ENCODE measurements around the gene SHANK1.

DNA sequence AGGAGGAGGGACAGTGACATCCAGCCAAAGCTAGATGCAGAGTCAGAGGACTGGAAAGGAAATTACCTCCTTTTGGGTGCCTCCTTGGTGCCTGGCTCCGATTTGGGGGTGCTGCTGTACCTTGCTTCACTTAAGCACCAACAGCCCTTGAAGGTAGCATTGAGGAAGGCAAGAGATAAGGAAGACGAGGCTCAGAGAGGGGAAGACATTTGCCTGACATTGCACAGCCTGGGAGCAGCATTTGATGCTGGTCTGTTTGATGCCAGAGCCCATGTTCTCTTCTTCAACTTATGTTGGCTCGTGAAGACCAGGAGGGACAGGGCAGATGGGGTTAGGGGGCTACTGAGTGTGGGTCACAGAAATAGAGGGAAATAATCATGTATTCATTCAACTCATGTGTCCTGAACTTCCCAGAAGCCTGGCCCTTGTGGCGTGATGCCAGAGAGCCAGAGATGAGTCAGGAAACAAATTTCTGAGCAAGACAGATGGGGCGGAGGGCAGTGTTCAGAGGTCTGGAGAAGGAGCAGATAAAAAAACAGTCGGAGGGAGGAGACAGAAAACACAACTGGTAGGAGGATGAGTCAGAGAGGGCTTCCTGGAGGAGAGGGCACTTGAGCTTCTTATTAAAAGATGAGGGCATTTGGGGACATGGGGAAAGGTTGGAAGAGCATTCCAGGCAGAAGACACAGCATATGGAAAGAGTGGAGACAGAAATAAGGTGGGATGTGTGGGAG, 73.4 kb downstream of the SHANK1 start:
- TF ChIP-seq, protein P1, sequence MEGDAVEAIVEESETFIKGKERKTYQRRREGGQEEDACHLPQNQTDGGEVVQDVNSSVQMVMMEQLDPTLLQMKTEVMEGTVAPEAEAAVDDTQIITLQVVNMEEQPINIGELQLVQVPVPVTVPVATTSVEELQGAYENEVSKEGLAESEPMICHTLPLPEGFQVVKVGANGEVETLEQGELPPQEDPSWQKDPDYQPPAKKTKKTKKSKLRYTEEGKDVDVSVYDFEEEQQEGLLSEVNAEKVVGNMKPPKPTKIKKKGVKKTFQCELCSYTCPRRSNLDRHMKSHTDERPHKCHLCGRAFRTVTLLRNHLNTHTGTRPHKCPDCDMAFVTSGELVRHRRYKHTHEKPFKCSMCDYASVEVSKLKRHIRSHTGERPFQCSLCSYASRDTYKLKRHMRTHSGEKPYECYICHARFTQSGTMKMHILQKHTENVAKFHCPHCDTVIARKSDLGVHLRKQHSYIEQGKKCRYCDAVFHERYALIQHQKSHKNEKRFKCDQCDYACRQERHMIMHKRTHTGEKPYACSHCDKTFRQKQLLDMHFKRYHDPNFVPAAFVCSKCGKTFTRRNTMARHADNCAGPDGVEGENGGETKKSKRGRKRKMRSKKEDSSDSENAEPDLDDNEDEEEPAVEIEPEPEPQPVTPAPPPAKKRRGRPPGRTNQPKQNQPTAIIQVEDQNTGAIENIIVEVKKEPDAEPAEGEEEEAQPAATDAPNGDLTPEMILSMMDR (IDR thresholded peaks at IDR 0.05): no peak
- no peak for TF ChIP-seq POLR2A (IDR thresholded peaks at IDR 0.05)
- no peak for TF ChIP-seq EP300 (IDR thresholded peaks at IDR 0.05)
